SHP77 treated with DMSO at 0.1 percent for 48 hours (cell line): Measurements from ENCODE around the gene KPNA3.

Experiments used
- DNase-seq: peaks from one replicate; lab custom pipeline; 2025; lab: John Stamatoyannopoulos, UW

Gene KPNA3

DNA sequence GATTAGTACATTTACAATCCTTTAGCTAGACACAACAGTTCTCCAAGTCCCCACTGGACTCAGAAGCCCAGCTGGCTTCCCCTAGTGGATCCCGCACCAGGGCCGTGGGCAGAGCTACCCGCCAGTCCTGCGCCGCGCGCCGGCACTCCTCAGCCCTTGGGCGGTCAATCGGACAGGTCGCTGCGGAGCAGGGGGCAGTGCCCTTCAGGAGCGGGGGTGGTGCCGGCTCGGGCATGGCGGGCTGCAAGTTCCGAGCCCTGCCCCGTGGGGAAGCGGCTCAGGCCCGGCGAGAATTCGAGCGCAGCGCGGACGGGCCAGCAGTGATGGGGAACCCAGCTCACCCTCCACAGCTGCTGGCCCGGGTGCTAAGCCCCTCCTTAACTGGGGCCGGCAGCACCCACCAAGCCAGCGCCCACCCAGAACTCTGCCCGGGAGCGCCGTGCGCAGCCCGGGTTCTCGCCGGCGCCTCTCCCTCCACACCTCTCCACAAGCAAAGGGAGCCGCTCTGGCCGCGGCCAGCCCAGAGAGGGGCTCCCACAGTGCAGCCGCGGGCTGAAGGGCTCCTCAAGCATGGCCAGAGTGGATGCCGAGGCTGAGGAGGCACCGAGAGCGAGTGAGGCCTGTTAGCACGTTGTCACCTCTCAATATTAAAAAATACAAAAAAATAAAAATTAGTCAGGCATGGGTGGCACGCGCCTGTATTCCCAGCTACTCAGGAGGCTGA is 114.1 kb downstream of the KPNA3 start:
- no peak for DNase-seq

GRCh38 chr13:49676581-49677298 is 115.7 kb downstream of the KPNA3 start:
- no peak for DNase-seq

- DNase-seq: no peak
Observed at GRCh38 chr13:49670828-49671227, 121.7 kb downstream of the KPNA3 start.

GRCh38 chr13:49669735-49670309 is 122.7 kb downstream of the KPNA3 start:
- peak; percentile 61 for DNase-seq

DNA sequence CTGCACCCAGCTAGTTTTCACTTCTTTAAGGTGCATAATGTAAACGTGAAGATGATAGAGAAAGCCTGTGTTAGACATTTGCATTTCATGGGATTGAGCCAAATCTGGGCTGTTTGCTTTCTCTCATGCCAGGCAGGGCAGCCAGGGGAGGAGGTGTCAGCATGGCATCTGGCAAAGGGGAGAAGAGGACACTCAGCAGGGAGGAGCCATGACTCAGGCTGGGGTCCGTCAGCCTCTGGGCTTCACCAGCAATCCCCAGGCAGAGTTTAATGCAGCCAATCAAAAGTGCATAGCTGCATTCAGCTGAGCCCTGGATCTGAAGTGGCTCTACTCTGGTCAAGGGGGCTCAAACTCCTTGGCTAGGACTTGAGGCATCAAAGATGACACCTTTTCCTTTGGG is 124.7 kb downstream of the KPNA3 start:
- DNase-seq: no peak

DNA sequence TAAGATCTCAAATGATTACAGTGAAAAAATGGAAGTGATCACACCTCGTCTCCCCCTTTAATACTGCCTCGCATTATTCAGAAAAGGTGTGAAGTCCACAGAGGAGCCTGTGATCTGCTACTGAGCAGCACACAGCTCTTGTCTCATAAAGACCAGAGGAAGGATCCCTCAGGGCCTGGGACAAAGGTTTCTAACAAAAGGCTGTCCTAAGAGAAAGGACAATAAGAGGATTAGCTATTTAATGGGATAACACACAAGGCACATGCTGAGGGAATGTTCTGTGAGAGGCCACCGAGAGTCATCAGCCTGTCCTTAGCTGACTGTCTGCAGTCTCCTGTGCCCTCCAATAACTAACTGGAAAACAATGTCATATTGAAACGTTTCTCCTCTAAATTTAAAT is 127.9 kb downstream of the KPNA3 start:
- DNase-seq: no peak

DNA sequence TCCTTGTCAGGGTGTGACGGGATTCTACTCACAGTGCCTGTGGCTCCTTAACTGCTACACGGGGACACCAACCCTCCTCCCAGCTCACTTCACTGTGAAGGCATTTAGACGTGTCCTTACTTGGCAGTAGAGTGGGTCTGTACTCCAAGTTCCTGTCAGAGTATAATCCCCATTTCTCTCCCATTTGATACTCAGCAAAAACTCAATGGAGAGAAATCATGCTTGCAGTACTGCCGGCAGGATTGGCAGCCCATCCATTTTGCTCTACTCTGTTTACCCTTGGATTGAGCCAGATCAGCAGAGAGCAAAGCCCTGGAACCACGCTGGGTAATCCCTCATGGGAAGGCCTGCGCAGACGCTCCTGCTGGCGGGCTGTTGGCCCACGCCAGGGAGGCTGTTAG is 135.2 kb downstream of the KPNA3 start:
- no peak for DNase-seq

DNA sequence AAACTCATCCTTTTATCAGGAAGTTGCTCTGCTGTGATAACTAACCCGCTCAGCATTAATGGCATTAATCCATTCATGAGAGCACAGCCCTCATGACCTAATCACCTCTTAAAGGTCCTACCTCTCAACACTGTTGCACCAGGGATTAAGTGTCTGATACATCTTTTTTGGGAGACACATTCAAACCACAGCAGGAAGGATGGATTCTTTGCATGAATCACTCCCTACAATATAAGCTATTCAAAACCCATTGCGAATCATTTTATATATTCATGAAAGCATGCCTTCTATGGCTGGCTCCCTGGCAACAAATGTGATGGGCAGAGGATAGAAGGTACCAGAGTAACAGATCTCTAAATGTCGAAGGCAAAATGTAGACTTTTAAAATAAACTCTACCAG is 136.6 kb downstream of the KPNA3 start:
- DNase-seq: no peak

- no peak for DNase-seq
Observed at GRCh38 chr13:49654011-49654410, 138.5 kb downstream of the KPNA3 start.

DNA sequence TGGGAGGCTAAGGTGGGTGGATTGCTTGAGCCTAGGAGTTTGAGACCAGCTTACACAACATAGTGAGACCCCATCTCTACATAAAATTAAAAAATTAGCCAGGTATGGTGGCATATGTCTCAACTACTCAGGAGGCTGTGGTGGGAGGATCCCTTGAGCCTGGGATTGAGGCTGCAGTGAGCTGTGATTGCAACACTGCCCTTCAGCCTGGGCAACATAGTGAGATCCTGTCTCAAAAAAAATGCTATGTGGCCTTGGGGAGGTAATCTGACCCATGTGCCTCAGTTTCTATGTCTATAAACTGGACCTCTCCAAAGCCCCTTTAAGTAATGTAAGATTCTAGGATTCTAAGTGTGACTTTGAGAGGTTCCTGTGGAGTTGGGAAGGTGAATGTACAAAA is 139.0 kb downstream of the KPNA3 start:
- DNase-seq: no peak

DNA sequence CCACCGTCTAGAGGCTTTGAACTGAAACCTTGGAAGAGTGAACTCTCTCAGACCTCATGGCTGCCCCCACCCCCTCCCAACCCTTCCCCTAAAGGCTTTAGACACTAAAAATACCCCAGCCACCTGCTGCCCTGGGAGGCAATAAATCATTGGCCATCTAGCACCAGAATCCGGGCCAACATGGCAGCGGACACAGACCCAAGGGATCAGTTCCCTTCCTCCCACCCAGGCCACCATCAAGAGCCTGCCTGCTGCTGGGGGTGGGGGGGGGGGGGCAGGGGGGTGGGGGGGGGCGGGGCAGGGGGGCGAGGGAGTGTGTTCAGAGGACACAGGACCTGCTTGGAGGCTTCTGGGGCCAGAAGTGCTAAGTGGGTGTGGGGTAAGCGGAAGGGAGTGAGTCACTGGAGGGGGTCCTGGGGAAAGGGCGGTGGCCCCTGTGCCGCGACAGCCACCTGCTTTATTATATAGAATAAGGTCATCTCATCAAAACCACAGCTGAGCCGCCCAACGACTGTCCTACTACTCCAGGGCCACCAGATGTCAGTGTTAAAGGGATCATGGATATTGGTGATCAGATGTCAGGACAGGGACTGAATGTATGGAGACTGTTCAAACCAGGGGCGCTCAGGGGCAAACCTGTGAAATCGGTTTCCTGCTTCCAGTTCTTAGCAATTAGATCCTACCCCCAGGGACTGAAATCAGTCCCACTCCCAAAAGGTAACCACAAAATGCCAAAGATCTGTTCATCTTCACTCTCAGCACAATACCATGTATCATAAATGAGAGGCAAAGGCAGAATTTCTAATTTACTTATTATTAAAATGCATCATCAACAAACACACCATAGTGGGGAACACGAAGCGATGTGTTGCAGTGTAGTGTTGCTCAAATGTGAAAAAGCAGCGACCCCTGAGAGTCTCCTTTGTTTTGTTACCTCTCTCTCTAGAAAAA is 139.9 kb downstream of the KPNA3 start:
- DNase-seq: peak; percentile 73

GRCh38 chr13:49651570-49652354 is 140.7 kb downstream of the KPNA3 start:
- no peak for DNase-seq

- DNase-seq: no peak
Observed at GRCh38 chr13:49649963-49650312, 142.5 kb downstream of the KPNA3 start.
